ENCODE data around the gene CRB2.

DNA sequence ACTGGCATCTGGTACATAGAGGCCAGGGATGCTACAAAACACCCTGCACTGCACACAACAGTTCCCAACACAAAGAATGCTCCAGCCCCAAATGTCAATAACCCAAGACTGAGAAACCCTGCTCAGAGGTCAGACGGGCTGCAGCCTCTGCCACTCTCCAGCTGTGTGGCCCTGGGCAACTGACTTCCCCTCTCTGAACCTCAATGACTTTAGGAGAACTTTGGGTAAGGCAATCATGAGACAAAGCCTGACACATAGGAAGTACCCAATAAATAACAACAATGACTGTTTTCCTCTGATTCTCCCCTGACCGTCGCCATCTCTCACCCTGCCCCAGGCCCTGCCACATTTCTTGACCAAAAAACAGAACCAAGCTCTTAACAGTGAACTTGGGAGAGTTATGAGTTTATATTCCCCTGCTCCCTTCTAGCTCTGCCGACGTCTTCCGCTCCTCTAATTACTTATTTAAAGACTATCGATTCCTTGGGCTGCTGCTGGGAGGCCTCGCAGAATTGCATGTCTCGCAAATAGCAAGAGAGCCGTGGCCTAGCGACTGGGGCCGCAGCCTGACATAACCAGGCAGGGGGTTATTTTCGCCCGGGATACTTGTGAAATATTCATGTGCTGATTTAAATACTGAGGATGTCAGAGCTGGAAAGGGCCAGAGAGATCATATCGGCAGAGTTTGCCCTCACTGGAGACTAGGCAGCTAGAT is 24.5 kb upstream of the CRB2 start:
- TF ChIP-seq, protein P1, sequence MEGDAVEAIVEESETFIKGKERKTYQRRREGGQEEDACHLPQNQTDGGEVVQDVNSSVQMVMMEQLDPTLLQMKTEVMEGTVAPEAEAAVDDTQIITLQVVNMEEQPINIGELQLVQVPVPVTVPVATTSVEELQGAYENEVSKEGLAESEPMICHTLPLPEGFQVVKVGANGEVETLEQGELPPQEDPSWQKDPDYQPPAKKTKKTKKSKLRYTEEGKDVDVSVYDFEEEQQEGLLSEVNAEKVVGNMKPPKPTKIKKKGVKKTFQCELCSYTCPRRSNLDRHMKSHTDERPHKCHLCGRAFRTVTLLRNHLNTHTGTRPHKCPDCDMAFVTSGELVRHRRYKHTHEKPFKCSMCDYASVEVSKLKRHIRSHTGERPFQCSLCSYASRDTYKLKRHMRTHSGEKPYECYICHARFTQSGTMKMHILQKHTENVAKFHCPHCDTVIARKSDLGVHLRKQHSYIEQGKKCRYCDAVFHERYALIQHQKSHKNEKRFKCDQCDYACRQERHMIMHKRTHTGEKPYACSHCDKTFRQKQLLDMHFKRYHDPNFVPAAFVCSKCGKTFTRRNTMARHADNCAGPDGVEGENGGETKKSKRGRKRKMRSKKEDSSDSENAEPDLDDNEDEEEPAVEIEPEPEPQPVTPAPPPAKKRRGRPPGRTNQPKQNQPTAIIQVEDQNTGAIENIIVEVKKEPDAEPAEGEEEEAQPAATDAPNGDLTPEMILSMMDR (IDR thresholded peaks at IDR 0.05), result no peak
- TF ChIP-seq POLR2A (IDR thresholded peaks at IDR 0.05), result no peak

Measured in adrenal gland (tissue), 5 donors.